GM12878 (cell line): ENCODE data around the gene SMIM13. TPM values are rescaled to one million over a fixed set of nuclear protein-coding genes. Genes with fewer than 3 reads are reported as not detected.

ENCODE experiments used
- ATAC-seq: fragments of 200-7000 bp; cut with Tn5 transposase; 3 replicates; pipeline ENCODE4 v1.9.1; 2020; ENCODE audit warnings: mild to moderate bottlenecking, moderate library complexity
- BruUV-seq: library from RNA; stranded (reverse); fragments of 400-500 nt; replicated peaks from 2 replicates; lab custom pipeline; 2021; lab: Mats Ljungman, UMichigan
- CTCF ChIA-PET: fragments of 300-600 bp; sonication (Branson Sonifier 250); formaldehyde crosslinking; extraction: SDS; loops from one replicate; lab custom pipeline; 2021; ENCODE audit warnings: inconsistent platforms; lab: Yijun Ruan, JAX
- POLR2A ChIA-PET: fragments of 350-600 bp; formaldehyde crosslinking; extraction: SDS; loops from one replicate; lab custom pipeline; 2021; ENCODE audit warnings: inconsistent platforms; lab: Charles Lee
- RAD21 ChIA-PET: fragments of 300-600 bp; sonication (Branson Sonifier 250); formaldehyde crosslinking; loops from one replicate; lab custom pipeline; 2023; ENCODE audit warnings: antibody characterized with exemption; ENCODE audit not compliant: unreplicated experiment; lab: Charles Lee
- SMC1A ChIA-PET: fragments of 300-600 bp; sonication (Branson Sonifier 250); formaldehyde crosslinking; loops from one replicate; lab custom pipeline; 2023; ENCODE audit not compliant: unreplicated experiment, uncharacterized antibody; lab: Charles Lee
- DNase-seq: peaks from one replicate; pipeline ENCODE4 v3.0.0-alpha.2; 2011; ENCODE audit warnings: low read depth, low spot score
- FAIRE-seq: peaks from 3 replicates; lab custom pipeline; 2011; peaks lifted over from hg19 to GRCh38; lab: Jason Lieb, UNC
- H2AFZ ChIP-seq: 2 replicates; pipeline ENCODE4 v1.6.0; 2011; ENCODE audit warnings: low read depth, low read length, control low read depth; ENCODE audit not compliant: control insufficient read depth
- H3K27ac ChIP-seq: 2 replicates; pipeline ENCODE4 v1.5.1; 2011; ENCODE audit warnings: control low read depth; ENCODE audit not compliant: control insufficient read depth, insufficient read depth
- H3K27me3 ChIP-seq, 2 experiments: replicated peaks in 1 of 2; 2 replicates each; pipeline versions ENCODE4 v1.6.0 to v1.6.1; 2011; ENCODE audit warnings: low read length in 1 of 2; ENCODE audit not compliant: control insufficient read depth in 2 of 2, insufficient read depth in 2 of 2
- H3K36me3 ChIP-seq, 2 experiments: 2 replicates each; pipeline ENCODE4 v1.5.1; 2011; ENCODE audit warnings: low read length in 1 of 2; ENCODE audit not compliant: control insufficient read depth in 2 of 2, insufficient read depth in 2 of 2
- H3K4me1 ChIP-seq: 2 replicates; pipeline ENCODE4 v1.6.1; 2011; ENCODE audit warnings: mild to moderate bottlenecking, low read length, moderate library complexity, mixed read lengths; ENCODE audit not compliant: control insufficient read depth, insufficient read depth
- H3K4me2 ChIP-seq: 2 replicates; pipeline ENCODE4 v1.6.0; 2011; ENCODE audit warnings: control low read depth; ENCODE audit not compliant: control insufficient read depth, insufficient read depth
- H3K4me3 ChIP-seq: fragments of 200-600 bp; sonication (generic); 2 replicates; pipeline ENCODE4 v1.5.1; 2016
- H3K79me2 ChIP-seq: 2 replicates; pipeline ENCODE4 v1.6.0; 2011; ENCODE audit warnings: low read length; ENCODE audit not compliant: control insufficient read depth, insufficient read depth
- H3K9ac ChIP-seq: 2 replicates; pipeline ENCODE4 v1.8.0; 2011; ENCODE audit warnings: low read length, control low read depth, mixed read lengths; ENCODE audit not compliant: control insufficient read depth, insufficient read depth
- H3K9me3 ChIP-seq: replicated peaks from 3 replicates; pipeline ENCODE4 v1.5.1; 2011; ENCODE audit warnings: mild to moderate bottlenecking, low read length; ENCODE audit not compliant: control insufficient read depth, insufficient read depth
- H4K20me1 ChIP-seq: 2 replicates; pipeline ENCODE4 v1.6.0; 2011; ENCODE audit not compliant: control insufficient read depth, insufficient read depth
- CBX3 ChIP-seq: fragments of 200-600 bp; sonication (generic); IDR thresholded peaks from 2 replicates; pipeline ENCODE4 v1.6.1; 2016; ENCODE audit warnings: low read depth, borderline replicate concordance
- GABPA ChIP-seq: IDR thresholded peaks from 2 replicates; pipeline ENCODE4 v1.6.1; 2014; ENCODE audit warnings: antibody characterized with exemption, low read depth, mild to moderate bottlenecking, inconsistent platforms
- HCFC1 ChIP-seq: fragments of 150-350 bp; IDR thresholded peaks from 2 replicates; pipeline ENCODE4 v1.6.1; 2014; ENCODE audit warnings: low read length
- IKZF1 ChIP-seq: fragments of 450-650 bp; conservative IDR thresholded peaks from 2 replicates; pipeline ENCODE4 v1.6.1; 2017; ENCODE audit warnings: antibody characterized with exemption, mild to moderate bottlenecking
- NFIC ChIP-seq: IDR thresholded peaks from 2 replicates; pipeline ENCODE4 v1.6.1; 2012; ENCODE audit warnings: low read depth, mild to moderate bottlenecking, inconsistent platforms, low read length, moderate library complexity
- NFXL1 ChIP-seq: fragments of 450-650 bp; IDR thresholded peaks from 2 replicates; pipeline ENCODE4 v1.6.1; 2017; ENCODE audit warnings: antibody characterized with exemption, mild to moderate bottlenecking, borderline replicate concordance
- NR2C1 ChIP-seq: fragments of 450-650 bp; IDR thresholded peaks from 2 replicates; pipeline ENCODE4 v1.6.1; 2017; ENCODE audit warnings: antibody characterized with exemption, mild to moderate bottlenecking, moderate library complexity
- NR2F1 ChIP-seq: fragments of 450-650 bp; conservative IDR thresholded peaks from 2 replicates; pipeline ENCODE4 v1.6.1; 2017; ENCODE audit warnings: mild to moderate bottlenecking
- RUNX3 ChIP-seq: IDR thresholded peaks from 2 replicates; pipeline ENCODE4 v1.6.1; 2012; ENCODE audit warnings: low read length, inconsistent platforms
- SMAD1 ChIP-seq: fragments of 450-650 bp; IDR thresholded peaks from 2 replicates; pipeline ENCODE4 v1.6.1; 2018; ENCODE audit warnings: mild to moderate bottlenecking, low read depth; ENCODE audit not compliant: partially characterized antibody
- SMARCA5 ChIP-seq: fragments of 450-650 bp; IDR thresholded peaks from 2 replicates; pipeline ENCODE4 v1.6.1; 2017; ENCODE audit warnings: mild to moderate bottlenecking
- YBX1 ChIP-seq: fragments of 450-650 bp; IDR thresholded peaks from 2 replicates; pipeline ENCODE4 v1.6.1; 2016; ENCODE audit warnings: antibody characterized with exemption
- ZZZ3 ChIP-seq: IDR thresholded peaks from 2 replicates; pipeline ENCODE4 v1.6.1; 2011; ENCODE audit warnings: low read depth; ENCODE audit not compliant: control insufficient read depth, insufficient read length
- WGBS: methylation state at CpG from one replicate; pipeline ENCODE4 v1.1.6; 2016; ENCODE audit warnings: low lambda C conversion rate; ENCODE audit not compliant: insufficient replicate concordance, insufficient coverage; ENCODE audit errors: missing lambda C conversion rate; 5-methylcytosine and 5-hydroxymethylcytosine counted together
- in situ Hi-C: fragments of 300-500 bp; cut with MboI; formaldehyde crosslinking; loops from 9 replicates; pipeline ENCODE4 v1.14.3; 2018; ENCODE audit warnings: mixed read lengths
- intact Hi-C: fragments of 100-400 bp; cut with micrococcal nuclease; formaldehyde crosslinking; loops from one replicate; pipeline ENCODE4 v1.14.2; 2022; ENCODE audit not compliant: unreplicated experiment
- polyA plus RNA-seq, 11 experiments: library from polyadenylated mRNA; depleted of rRNA in 4 of 11; unstranded in 6 of 11; stranded (reverse) in 5 of 11; fragments of >200 nt; fragmentation: Nextera tagmentation in 4 of 11; fragmentation: Illumina TruSeq in 1 of 11; extraction: Ambion mirVana in 4 of 11; extraction: Trizol in 1 of 11; gene quantifications; 1 replicate in 1 of 11; 2 replicates in 10 of 11; pipeline versions ENCODE4 v1.2.1 to v1.2.3, GENCODE V29; 2011 to 2016; ENCODE audit warnings: inconsistent platforms in 2 of 11, missing spikeins in 2 of 11, low read depth in 1 of 11
- total RNA-seq, 4 experiments: library from RNA; depleted of rRNA in 3 of 4; stranded (reverse); fragments of >200 nt in 3 of 4; fragmentation: Illumina TruSeq in 1 of 4; extraction: Trizol in 1 of 4; gene quantifications; 2 replicates each; pipeline versions ENCODE4 v1.2.1 to v1.2.3, GENCODE V29; 2013 to 2021
- TF ChIP-seq, protein P1 (sequence below): fragments of 450-650 bp; IDR thresholded peaks from 2 replicates; pipeline ENCODE4 v1.6.1; 2016; ENCODE audit warnings: mild to moderate bottlenecking, moderate library complexity, borderline replicate concordance

The SMIM13 gene
- total and polyA plus RNA-seq, 10 of the 15 experiments (the other 5 are each of a cell fraction or from before 2014, with no cell fraction given), result 2.0 to 8.5 (median 4.7) TPM

DNA sequence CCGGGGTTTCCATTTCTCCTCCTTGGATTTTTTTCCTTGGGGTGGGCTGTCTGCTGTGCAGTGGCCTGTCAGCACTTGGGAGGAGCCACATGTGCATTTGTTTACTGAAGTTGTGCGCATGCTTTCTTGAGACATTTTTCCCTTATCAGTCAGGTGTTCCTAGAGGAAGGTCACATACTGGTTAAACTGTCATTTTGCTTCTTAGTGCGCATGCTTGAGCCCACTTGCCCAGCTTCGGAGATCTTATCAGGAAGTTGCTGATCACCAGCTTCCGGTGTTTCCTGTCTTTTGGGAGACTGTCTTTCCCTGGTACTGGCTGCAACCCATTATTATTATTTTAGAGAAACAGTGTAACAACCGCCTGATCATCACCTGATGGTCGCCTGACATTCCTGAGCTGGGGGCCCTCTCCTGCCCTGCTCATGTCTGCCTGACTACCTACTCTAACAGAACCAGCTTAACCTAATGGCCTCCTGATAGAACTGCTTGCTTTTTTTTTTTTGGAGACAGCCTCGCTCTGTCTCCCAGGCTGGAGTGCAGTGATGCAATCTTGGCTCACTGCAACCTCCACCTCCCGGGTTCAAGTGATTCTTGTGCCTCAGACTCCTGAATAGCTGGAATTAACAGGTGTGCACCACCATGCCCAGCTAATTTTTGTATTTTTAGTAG is 18.3 kb downstream of the SMIM13 start:
- SMC1A ChIA-PET, result interaction anchor here (1.1 kb wide), 1 partner anchor 13 kb away, joined by 6 read pairs; no protein-coding TSS in a partner anchor
- RAD21 ChIA-PET, result no interaction called here
- WGBS, result 91% methylated on average over 9 of the region's 9 CpGs
- no peaks in the 10 kb centered on the region for H3K4me1 ChIP-seq
- H3K36me3 ChIP-seq, result no peaks in the 10 kb centered on the region
- peaks cover 24% of the 10 kb centered on the region for H3K79me2 ChIP-seq
- in situ Hi-C loops (no loop called here), intact Hi-C loops (no loop called here)
- no peaks in the 10 kb centered on the region for H3K27me3 ChIP-seq
- POLR2A ChIA-PET, result no interaction called here
- FAIRE-seq (no peak), ATAC-seq (no peak), DNase-seq (no peak)
- no peaks in the 10 kb centered on the region for H3K9me3 ChIP-seq
- no peak overlapping the region for H3K9ac ChIP-seq
- H4K20me1 ChIP-seq, result no peaks in the 10 kb centered on the region
- no peak overlapping the region for H3K4me2 ChIP-seq
- no peak overlapping the region for H3K4me3 ChIP-seq
- TF ChIP-seq GABPA (no peak), SMARCA5 (no peak), ZZZ3 (no peak), CBX3 (no peak), NFIC (no peak), NR2F1 (no peak), RUNX3 (no peak), NFXL1 (no peak), HCFC1 (no peak), YBX1 (no peak), NR2C1 (no peak), SMAD1 (no peak), IKZF1 (no peak)
- TF ChIP-seq, protein P1, sequence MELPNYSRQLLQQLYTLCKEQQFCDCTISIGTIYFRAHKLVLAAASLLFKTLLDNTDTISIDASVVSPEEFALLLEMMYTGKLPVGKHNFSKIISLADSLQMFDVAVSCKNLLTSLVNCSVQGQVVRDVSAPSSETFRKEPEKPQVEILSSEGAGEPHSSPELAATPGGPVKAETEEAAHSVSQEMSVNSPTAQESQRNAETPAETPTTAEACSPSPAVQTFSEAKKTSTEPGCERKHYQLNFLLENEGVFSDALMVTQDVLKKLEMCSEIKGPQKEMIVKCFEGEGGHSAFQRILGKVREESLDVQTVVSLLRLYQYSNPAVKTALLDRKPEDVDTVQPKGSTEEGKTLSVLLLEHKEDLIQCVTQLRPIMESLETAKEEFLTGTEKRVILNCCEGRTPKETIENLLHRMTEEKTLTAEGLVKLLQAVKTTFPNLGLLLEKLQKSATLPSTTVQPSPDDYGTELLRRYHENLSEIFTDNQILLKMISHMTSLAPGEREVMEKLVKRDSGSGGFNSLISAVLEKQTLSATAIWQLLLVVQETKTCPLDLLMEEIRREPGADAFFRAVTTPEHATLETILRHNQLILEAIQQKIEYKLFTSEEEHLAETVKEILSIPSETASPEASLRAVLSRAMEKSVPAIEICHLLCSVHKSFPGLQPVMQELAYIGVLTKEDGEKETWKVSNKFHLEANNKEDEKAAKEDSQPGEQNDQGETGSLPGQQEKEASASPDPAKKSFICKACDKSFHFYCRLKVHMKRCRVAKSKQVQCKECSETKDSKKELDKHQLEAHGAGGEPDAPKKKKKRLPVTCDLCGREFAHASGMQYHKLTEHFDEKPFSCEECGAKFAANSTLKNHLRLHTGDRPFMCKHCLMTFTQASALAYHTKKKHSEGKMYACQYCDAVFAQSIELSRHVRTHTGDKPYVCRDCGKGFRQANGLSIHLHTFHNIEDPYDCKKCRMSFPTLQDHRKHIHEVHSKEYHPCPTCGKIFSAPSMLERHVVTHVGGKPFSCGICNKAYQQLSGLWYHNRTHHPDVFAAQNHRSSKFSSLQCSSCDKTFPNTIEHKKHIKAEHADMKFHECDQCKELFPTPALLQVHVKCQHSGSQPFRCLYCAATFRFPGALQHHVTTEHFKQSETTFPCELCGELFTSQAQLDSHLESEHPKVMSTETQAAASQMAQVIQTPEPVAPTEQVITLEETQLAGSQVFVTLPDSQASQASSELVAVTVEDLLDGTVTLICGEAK, result no peak
- H2AFZ ChIP-seq, result no peak overlapping the region
- BruUV-seq, result no TSS peak
- no peak overlapping the region for H3K27ac ChIP-seq
- CTCF ChIA-PET, result interaction anchor here (0.8 kb wide), 1 partner anchor 19 kb away, joined by 3 read pairs; no protein-coding TSS in a partner anchor
